Heart left ventricle (tissue), 13 donors: ENCODE measurements around the gene NTM.

Experiments
- POLR2A ChIP-seq, 2 donors: fragments of 450-650 bp; IDR thresholded peaks; one replicate each; pipeline ENCODE4 v1.6.1; 2017; ENCODE audit warnings: antibody characterized with exemption in 2 of 2, mild to moderate bottlenecking in 2 of 2, moderate library complexity in 2 of 2
- TF ChIP-seq, protein P1 (sequence below), 12 donors: fragments of 200-600 bp; sonication (generic) in 4 of 12; IDR thresholded peaks; one replicate each; pipeline versions ENCODE4 v1.5.0 to v1.8.0; 2018 to 2022; ENCODE audit warnings: antibody characterized with exemption in 12 of 12, mild to moderate bottlenecking in 5 of 12
- donor health status: ischemic (EF 13 %, LVEDD 7.1; RV severe dilation, severe dysfunction).
- donor health status: DM: no; HTN: yes; CAD: no.
- donor health status: DM: no; HTN: no; CAD: no.
- donor health status: ischemic (EF 25% LVEDD 6.9; RV normal size, moderate dysfunction).
- donor health status: ischemic (EF 25% LVEDD 5.7; RV mildly dilated, moderate dysfunction).
- donor health status: ischemic (EF 35%, LVEDD 5.7; RV mildly dilated, moderate dysfunction).
- donor health status: nonischemic (EF 11% LVEDD 7.7; RV severe dilation, severe dysfunction).
- donor health status: DM: yes; HTN: yes; CAD: no.
- donor health status: PGD.
- donor health status: ischemic (EF 29% LVEDD 5.4; RV normal size, mild dysfunction).
- donor health status: nonischemic (EF 23%, LVEDD 6.1; RV moderate dilation, normal function).

DNA sequence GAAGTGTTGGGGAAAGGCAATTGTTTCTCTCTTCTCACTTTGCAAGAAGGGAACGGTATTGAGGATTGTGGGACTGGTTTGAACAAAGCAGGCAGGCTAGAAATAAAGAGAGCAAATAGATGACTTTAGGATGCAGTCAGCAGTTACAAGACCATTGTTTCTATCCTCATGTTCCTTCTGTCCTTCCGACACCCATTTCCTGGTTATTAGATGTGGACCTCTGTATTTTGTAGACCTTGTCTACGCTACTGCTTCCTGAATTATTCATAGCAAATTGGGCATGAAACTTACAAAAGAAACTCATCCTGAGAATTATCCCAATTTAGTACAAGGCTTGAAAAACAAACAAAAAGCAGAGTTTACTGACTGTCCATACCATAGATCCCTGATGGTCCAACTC lies 656.3 kb downstream of the NTM start:
- TF ChIP-seq, protein P1, sequence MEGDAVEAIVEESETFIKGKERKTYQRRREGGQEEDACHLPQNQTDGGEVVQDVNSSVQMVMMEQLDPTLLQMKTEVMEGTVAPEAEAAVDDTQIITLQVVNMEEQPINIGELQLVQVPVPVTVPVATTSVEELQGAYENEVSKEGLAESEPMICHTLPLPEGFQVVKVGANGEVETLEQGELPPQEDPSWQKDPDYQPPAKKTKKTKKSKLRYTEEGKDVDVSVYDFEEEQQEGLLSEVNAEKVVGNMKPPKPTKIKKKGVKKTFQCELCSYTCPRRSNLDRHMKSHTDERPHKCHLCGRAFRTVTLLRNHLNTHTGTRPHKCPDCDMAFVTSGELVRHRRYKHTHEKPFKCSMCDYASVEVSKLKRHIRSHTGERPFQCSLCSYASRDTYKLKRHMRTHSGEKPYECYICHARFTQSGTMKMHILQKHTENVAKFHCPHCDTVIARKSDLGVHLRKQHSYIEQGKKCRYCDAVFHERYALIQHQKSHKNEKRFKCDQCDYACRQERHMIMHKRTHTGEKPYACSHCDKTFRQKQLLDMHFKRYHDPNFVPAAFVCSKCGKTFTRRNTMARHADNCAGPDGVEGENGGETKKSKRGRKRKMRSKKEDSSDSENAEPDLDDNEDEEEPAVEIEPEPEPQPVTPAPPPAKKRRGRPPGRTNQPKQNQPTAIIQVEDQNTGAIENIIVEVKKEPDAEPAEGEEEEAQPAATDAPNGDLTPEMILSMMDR (IDR thresholded peaks at IDR 0.05): no peak
- TF ChIP-seq POLR2A (IDR thresholded peaks at IDR 0.05): no peak
